ENCODE data around the gene CNOT2. TPM values are rescaled to one million over a fixed set of nuclear protein-coding genes. Genes with fewer than 3 reads are reported as not detected.

The CNOT2 gene
- total RNA-seq, 2 donors from 2014 or later: 57.2 to 142 TPM

GRCh38 chr12:70247653-70248199 is 4.5 kb downstream of the CNOT2 start:
- intact Hi-C loops (cut with DNase I): no loop called here
- H3K4me1 ChIP-seq (replicated peaks): no peaks in the 10 kb centered on the region

DNA sequence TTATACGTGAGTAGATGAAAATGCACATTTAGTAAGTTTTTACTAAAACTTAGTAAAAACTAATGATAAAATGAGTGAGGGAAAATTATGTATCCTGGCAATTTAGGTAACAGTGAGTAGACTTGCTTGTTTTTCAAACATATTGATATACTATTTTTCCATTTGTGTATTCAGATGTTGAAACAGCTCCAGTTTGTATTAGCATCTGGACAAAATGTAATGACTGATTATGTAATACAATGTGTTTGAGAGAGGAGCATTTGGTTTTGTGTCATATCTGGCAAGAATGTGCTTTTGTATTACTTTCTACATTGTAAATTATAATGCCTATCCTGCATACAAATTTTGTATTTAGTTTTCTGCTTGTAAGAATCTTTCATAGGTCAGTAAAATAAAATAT is 5.6 kb downstream of the CNOT2 start:
- Histone ChIP-seq H3K4me3 (no peak overlapping the region), H3K4me1 (replicated peaks) (no peaks in the 10 kb centered on the region), H3K27me3 (replicated peaks; ENCODE audit: insufficient read depth) (no peaks in the 10 kb centered on the region), H3K27ac (no peak overlapping the region), H3K36me3 (no peaks in the 10 kb centered on the region), H3K9me3 (no peaks in the 10 kb centered on the region)
- 81% methylated on average over 1 of the region's 1 CpG for WGBS
- TF ChIP-seq POLR2A (IDR thresholded peaks at IDR 0.05): no peak
- no peak for TF ChIP-seq POLR2AphosphoS5 (IDR thresholded peaks at IDR 0.05)
- TF ChIP-seq, protein P1, sequence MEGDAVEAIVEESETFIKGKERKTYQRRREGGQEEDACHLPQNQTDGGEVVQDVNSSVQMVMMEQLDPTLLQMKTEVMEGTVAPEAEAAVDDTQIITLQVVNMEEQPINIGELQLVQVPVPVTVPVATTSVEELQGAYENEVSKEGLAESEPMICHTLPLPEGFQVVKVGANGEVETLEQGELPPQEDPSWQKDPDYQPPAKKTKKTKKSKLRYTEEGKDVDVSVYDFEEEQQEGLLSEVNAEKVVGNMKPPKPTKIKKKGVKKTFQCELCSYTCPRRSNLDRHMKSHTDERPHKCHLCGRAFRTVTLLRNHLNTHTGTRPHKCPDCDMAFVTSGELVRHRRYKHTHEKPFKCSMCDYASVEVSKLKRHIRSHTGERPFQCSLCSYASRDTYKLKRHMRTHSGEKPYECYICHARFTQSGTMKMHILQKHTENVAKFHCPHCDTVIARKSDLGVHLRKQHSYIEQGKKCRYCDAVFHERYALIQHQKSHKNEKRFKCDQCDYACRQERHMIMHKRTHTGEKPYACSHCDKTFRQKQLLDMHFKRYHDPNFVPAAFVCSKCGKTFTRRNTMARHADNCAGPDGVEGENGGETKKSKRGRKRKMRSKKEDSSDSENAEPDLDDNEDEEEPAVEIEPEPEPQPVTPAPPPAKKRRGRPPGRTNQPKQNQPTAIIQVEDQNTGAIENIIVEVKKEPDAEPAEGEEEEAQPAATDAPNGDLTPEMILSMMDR (IDR thresholded peaks at IDR 0.05): no peak
- DNase-seq (ENCODE audit: low spot score): no peak
- intact Hi-C loops (cut with DNase I): no loop called here

More at GRCh38 chr12:70247653-70248199, 4.5 kb downstream of the CNOT2 start:
- no peaks in the 10 kb centered on the region for H3K9me3 ChIP-seq
- TF ChIP-seq, protein P1 (IDR thresholded peaks at IDR 0.05): no peak
- no peak for TF ChIP-seq POLR2AphosphoS5 (IDR thresholded peaks at IDR 0.05)
- no peak for TF ChIP-seq POLR2A (IDR thresholded peaks at IDR 0.05)
- no peaks in the 10 kb centered on the region for H3K36me3 ChIP-seq
- no peaks in the 10 kb centered on the region for H3K27me3 ChIP-seq (replicated peaks; ENCODE audit: insufficient read depth)
- no peak overlapping the region for H3K27ac ChIP-seq
- no peak overlapping the region for H3K4me3 ChIP-seq
- no peak for DNase-seq (ENCODE audit: low spot score)
- 93% methylated on average over 2 of the region's 2 CpGs for WGBS

DNA sequence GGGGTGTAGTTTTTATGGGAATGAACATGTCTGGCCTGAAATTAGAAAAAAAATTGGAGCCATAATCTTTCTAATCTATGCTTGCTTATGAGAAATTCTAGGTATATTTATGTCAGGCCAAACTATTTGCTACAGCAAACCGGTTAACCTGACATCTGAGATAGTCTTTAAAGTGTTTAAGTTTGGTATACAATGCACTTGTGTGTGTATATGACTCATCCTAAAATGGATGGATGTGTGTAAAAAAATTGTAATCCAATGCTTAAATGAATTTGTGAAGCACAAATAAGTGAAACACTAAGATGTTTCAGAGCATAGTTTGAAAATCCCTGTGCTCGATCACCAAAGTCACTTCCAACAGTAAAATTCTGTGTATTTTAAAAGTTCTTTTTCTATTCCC is 6.7 kb downstream of the CNOT2 start:
- no peak for DNase-seq (ENCODE audit: low spot score)
- Histone ChIP-seq H3K4me1 (replicated peaks) (no peaks in the 10 kb centered on the region), H3K4me3 (no peak overlapping the region), H3K27me3 (replicated peaks; ENCODE audit: insufficient read depth) (no peaks in the 10 kb centered on the region), H3K27ac (no peak overlapping the region), H3K36me3 (no peaks in the 10 kb centered on the region), H3K9me3 (no peaks in the 10 kb centered on the region)
- intact Hi-C loops (cut with DNase I): no loop called here
- WGBS: 73% methylated on average over 2 of the region's 2 CpGs
- TF ChIP-seq POLR2AphosphoS5 (IDR thresholded peaks at IDR 0.05) (no peak), POLR2A (IDR thresholded peaks at IDR 0.05) (no peak)
- TF ChIP-seq, protein P1 (IDR thresholded peaks at IDR 0.05): no peak

DNA sequence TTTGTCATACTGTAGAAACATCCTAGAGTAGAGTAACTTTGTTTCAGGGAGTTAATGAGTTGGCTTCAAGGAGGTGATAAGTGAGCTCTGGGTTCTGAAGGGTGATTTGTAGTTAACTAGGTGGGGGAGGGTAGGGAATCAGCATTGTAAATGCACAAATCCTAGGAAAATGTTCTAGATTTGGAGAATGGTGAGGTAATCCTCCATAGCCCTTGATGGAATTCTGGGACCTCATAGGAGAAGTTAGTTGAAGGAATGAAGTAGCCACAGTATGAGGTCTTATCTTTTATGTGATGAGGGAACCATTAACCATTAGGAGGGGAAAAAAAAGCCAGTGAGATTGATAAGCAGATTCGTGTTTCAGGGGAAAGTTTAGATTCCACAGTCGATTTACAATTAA is 8.0 kb downstream of the CNOT2 start:
- Histone ChIP-seq H3K27me3 (replicated peaks; ENCODE audit: insufficient read depth) (no peaks in the 10 kb centered on the region), H3K4me1 (replicated peaks) (no peaks in the 10 kb centered on the region), H3K9me3 (no peaks in the 10 kb centered on the region), H3K27ac (no peak overlapping the region), H3K36me3 (no peaks in the 10 kb centered on the region), H3K4me3 (no peak overlapping the region)
- intact Hi-C loops (cut with DNase I): no loop called here
- no peak for DNase-seq (ENCODE audit: low spot score)
- no peak for TF ChIP-seq POLR2A (IDR thresholded peaks at IDR 0.05)
- whole genome bisulfite sequencing: 48% methylated on average over 2 of the region's 2 CpGs

DNA sequence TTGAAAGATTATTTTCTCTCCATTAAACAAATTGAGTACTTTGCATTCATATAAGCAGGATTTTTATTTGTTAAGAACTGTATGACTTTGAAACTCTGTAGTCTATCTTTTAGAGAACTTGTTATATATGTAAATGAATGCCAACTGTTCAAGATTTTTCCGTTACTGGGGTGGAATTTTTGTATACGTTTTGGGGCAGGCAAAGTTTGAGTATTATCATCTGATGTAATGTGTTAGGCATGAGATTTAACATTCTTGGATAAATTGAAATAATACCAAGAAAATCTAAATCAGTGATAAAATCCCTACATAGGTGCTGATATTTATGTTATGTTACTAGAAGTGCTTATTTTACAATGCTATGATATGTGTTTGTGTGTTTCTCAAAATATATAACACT is 8.4 kb downstream of the CNOT2 start:
- H3K4me1 ChIP-seq (replicated peaks): no peaks in the 10 kb centered on the region
- no peak overlapping the region for H3K27ac ChIP-seq
- intact Hi-C loops (cut with DNase I): no loop called here
- H3K27me3 ChIP-seq (replicated peaks; ENCODE audit: insufficient read depth): no peaks in the 10 kb centered on the region
- 67% methylated on average over 2 of the region's 2 CpGs for WGBS
- no peak for DNase-seq (ENCODE audit: low spot score)
- TF ChIP-seq, protein P1 (IDR thresholded peaks at IDR 0.05): no peak
- no peak for TF ChIP-seq POLR2A (IDR thresholded peaks at IDR 0.05)
- TF ChIP-seq POLR2AphosphoS5 (IDR thresholded peaks at IDR 0.05): no peak
- H3K9me3 ChIP-seq: no peaks in the 10 kb centered on the region
- H3K36me3 ChIP-seq: no peaks in the 10 kb centered on the region
- H3K4me3 ChIP-seq: no peak overlapping the region
